ENCODE data around the gene ELOVL5. TPM values are rescaled to one million over a fixed set of nuclear protein-coding genes. Genes with fewer than 3 reads are reported as not detected.
"Not testable (repeated sequence)": the region's sequence is repeated elsewhere in the genome, so short reads cannot be mapped to it uniquely, and the experiment has no call there.

Gene ELOVL5
- polyA plus RNA-seq, 5 donors: 58.0 to 70.0 (median 62.3) TPM

- DNase-seq: peak in 1 of 2 donors; percentile 13
These were observed 11.6 kb upstream of the ELOVL5 start for GRCh38 chr6:53360093-53360912.

- no peak for DNase-seq
These were observed 11.0 kb upstream of the ELOVL5 start for GRCh38 chr6:53359843-53360092.

- DNase-seq: peak; percentile 94 to 95
These were observed 10.5 kb upstream of the ELOVL5 start for GRCh38 chr6:53359095-53359842.

- no peak for DNase-seq
These were observed 9.8 kb upstream of the ELOVL5 start for GRCh38 chr6:53358440-53359094.

- no peak for DNase-seq
These were observed 9.0 kb upstream of the ELOVL5 start for GRCh38 chr6:53357576-53358360.

- no peak for DNase-seq
These were observed 4.9 kb upstream of the ELOVL5 start for GRCh38 chr6:53353624-53354023.

GRCh38 chr6:53352360-53352759 is 3.6 kb upstream of the ELOVL5 start:
- DNase-seq: no peak

GRCh38 chr6:53349209-53349693 is 501 bp upstream of the ELOVL5 start:
- DNase-seq: no peak

GRCh38 chr6:53347921-53348370 is 804 bp downstream of the ELOVL5 start:
- peak; percentile 62 to 71 for DNase-seq

- no peak for DNase-seq
These were observed 1.4 kb downstream of the ELOVL5 start for GRCh38 chr6:53347250-53347920.

GRCh38 chr6:53346049-53346448 is 2.7 kb downstream of the ELOVL5 start:
- not testable (repeated sequence) for DNase-seq

- no peak for DNase-seq
These were observed 3.8 kb downstream of the ELOVL5 start for GRCh38 chr6:53344969-53345368.

- no peak for DNase-seq
These were observed 5.7 kb downstream of the ELOVL5 start for GRCh38 chr6:53343092-53343491.

- DNase-seq: no peak
These were observed 6.5 kb downstream of the ELOVL5 start for GRCh38 chr6:53342217-53342616.

GRCh38 chr6:53340536-53340935 is 8.2 kb downstream of the ELOVL5 start:
- DNase-seq: no peak

- DNase-seq: no peak
These were observed 9.3 kb downstream of the ELOVL5 start for GRCh38 chr6:53339424-53339823.

- DNase-seq: no peak
These were observed 10.4 kb downstream of the ELOVL5 start for GRCh38 chr6:53338304-53338703.

- no peak for DNase-seq
These were observed 12.7 kb downstream of the ELOVL5 start for GRCh38 chr6:53336070-53336469.

- no peak for DNase-seq
These were observed 13.3 kb downstream of the ELOVL5 start for GRCh38 chr6:53335224-53335994.

All from right lung (tissue), 5 donors.